HEK293 (cell line): ENCODE data around the gene PREX1.

Experiments used
- CTCF ChIA-PET: fragments of 350-600 bp; formaldehyde crosslinking; extraction: SDS; loops from one replicate; lab custom pipeline; 2021; ENCODE audit warnings: antibody characterized with exemption; lab: Yijun Ruan, JAX
- POLR2A ChIA-PET: fragments of 300-600 bp; formaldehyde crosslinking; extraction: SDS; loops from one replicate; lab custom pipeline; 2020; ENCODE audit warnings: antibody characterized with exemption, inconsistent platforms; lab: Yijun Ruan, JAX
- H3K27ac ChIP-seq: fragments of 200-500 bp; sonication (Bioruptor generic); 2 replicates; pipeline ENCODE4 v1.5.1; 2014; ENCODE audit warnings: low read depth, low read length, control low read depth, inconsistent platforms; ENCODE audit errors: extremely low read depth
- H3K36me3 ChIP-seq, 2 experiments: fragments of 200-500 bp in 1 of 2; sonication (Bioruptor generic) in 1 of 2; 1 replicate in 1 of 2; 2 replicates in 1 of 2; pipeline ENCODE4 v1.5.1; 2014 to 2017; ENCODE audit warnings: inconsistent platforms in 2 of 2, low read length in 2 of 2; ENCODE audit not compliant: control insufficient read depth in 2 of 2, insufficient read depth in 1 of 2
- H3K4me1 ChIP-seq: fragments of 200-500 bp; sonication (Bioruptor generic); 2 replicates; pipeline ENCODE4 v1.5.1; 2014; ENCODE audit warnings: mild to moderate bottlenecking, low read length, inconsistent platforms; ENCODE audit not compliant: control insufficient read depth, insufficient read depth
- H3K4me3 ChIP-seq: 2 replicates; pipeline ENCODE4 v1.5.1; 2011; ENCODE audit warnings: low read depth, mild to moderate bottlenecking, control low read depth, low read length, moderate library complexity
- H3K9me3 ChIP-seq: fragments of 200-500 bp; sonication (Bioruptor generic); 2 replicates; pipeline ENCODE4 v1.5.1; 2014; ENCODE audit warnings: low read depth, low read length, inconsistent platforms; ENCODE audit not compliant: control insufficient read depth, insufficient read depth
- BCL11B ChIP-seq: fragments of 450-650 bp; formaldehyde crosslinking; IDR thresholded peaks from 2 replicates; pipeline ENCODE4 v1.5.1; 2016; ENCODE audit warnings: low read depth, missing biosample characterization, missing genetic modification characterization
- FEZF1 ChIP-seq: fragments of 450-650 bp; formaldehyde crosslinking; IDR thresholded peaks from 2 replicates; pipeline ENCODE4 v1.5.1; 2016; ENCODE audit warnings: missing biosample characterization, missing genetic modification characterization
- OSR2 ChIP-seq: fragments of 450-650 bp; formaldehyde crosslinking; IDR thresholded peaks from 2 replicates; pipeline ENCODE4 v1.5.1; 2016; ENCODE audit warnings: missing biosample characterization, missing genetic modification characterization
- SCRT1 ChIP-seq: fragments of 450-650 bp; formaldehyde crosslinking; IDR thresholded peaks from 2 replicates; pipeline ENCODE4 v1.5.1; 2016; ENCODE audit warnings: missing biosample characterization, missing genetic modification characterization, borderline replicate concordance
- ZBTB17 ChIP-seq: fragments of 450-650 bp; formaldehyde crosslinking; IDR thresholded peaks from 2 replicates; pipeline ENCODE4 v1.5.1; 2016; ENCODE audit warnings: missing biosample characterization, missing genetic modification characterization
- ZBTB7A ChIP-seq: fragments of 450-650 bp; formaldehyde crosslinking; IDR thresholded peaks from 2 replicates; pipeline ENCODE4 v1.5.1; 2016; ENCODE audit warnings: low read depth, missing biosample characterization, missing genetic modification characterization
- ZFP3 ChIP-seq: fragments of 450-650 bp; formaldehyde crosslinking; IDR thresholded peaks from 2 replicates; pipeline ENCODE4 v1.5.1; 2016; ENCODE audit warnings: low read depth, missing biosample characterization, missing genetic modification characterization
- ZFP37 ChIP-seq: fragments of 450-650 bp; formaldehyde crosslinking; IDR thresholded peaks from 2 replicates; pipeline ENCODE4 v1.5.1; 2016; ENCODE audit warnings: missing biosample characterization, missing genetic modification characterization
- ZNF266 ChIP-seq: fragments of 450-650 bp; formaldehyde crosslinking; IDR thresholded peaks from 2 replicates; pipeline ENCODE4 v1.5.1; 2016; ENCODE audit warnings: missing biosample characterization, missing genetic modification characterization, low read depth
- ZNF274 ChIP-seq, 2 experiments: fragments of 200-500 bp in 1 of 2; fragments of 450-650 bp in 1 of 2; sonication (Bioruptor generic) in 1 of 2; formaldehyde crosslinking in 1 of 2; IDR thresholded peaks; 2 replicates each; pipeline versions ENCODE4 v1.5.1 to v1.6.1; 2014 to 2016; ENCODE audit warnings: borderline replicate concordance in 1 of 2, inconsistent platforms in 1 of 2, low read length in 1 of 2, missing biosample characterization in 1 of 2, missing genetic modification characterization in 1 of 2
- ZNF292 ChIP-seq: fragments of 450-650 bp; formaldehyde crosslinking; IDR thresholded peaks from 2 replicates; pipeline ENCODE4 v1.5.1; 2016; ENCODE audit warnings: low read depth, missing biosample characterization, missing genetic modification characterization, borderline replicate concordance
- ZNF335 ChIP-seq: fragments of 450-650 bp; formaldehyde crosslinking; conservative IDR thresholded peaks from 2 replicates; pipeline ENCODE4 v1.5.1; 2016; ENCODE audit warnings: missing biosample characterization, missing genetic modification characterization
- ZNF433 ChIP-seq: fragments of 450-650 bp; formaldehyde crosslinking; IDR thresholded peaks from 2 replicates; pipeline ENCODE4 v1.5.1; 2016; ENCODE audit warnings: missing biosample characterization, missing genetic modification characterization, low read depth
- ZNF473 ChIP-seq: fragments of 450-650 bp; formaldehyde crosslinking; IDR thresholded peaks from 2 replicates; pipeline ENCODE4 v1.5.1; 2017; ENCODE audit warnings: missing biosample characterization, missing genetic modification characterization
- ZNF514 ChIP-seq: fragments of 450-650 bp; formaldehyde crosslinking; IDR thresholded peaks from 2 replicates; pipeline ENCODE4 v1.5.1; 2016; ENCODE audit warnings: missing biosample characterization, missing genetic modification characterization
- ZNF548 ChIP-seq: fragments of 450-650 bp; formaldehyde crosslinking; IDR thresholded peaks from 2 replicates; pipeline ENCODE4 v1.5.1; 2016; ENCODE audit warnings: missing biosample characterization, missing genetic modification characterization
- ZNF560 ChIP-seq: fragments of 450-650 bp; formaldehyde crosslinking; IDR thresholded peaks from 2 replicates; pipeline ENCODE4 v1.5.1; 2017; ENCODE audit warnings: missing biosample characterization, missing genetic modification characterization, borderline replicate concordance
- ZNF600 ChIP-seq: fragments of 450-650 bp; formaldehyde crosslinking; IDR thresholded peaks from 2 replicates; pipeline ENCODE4 v1.5.1; 2016; ENCODE audit warnings: missing biosample characterization, missing genetic modification characterization
- ZNF626 ChIP-seq: fragments of 450-650 bp; sonication (Bioruptor Pico); formaldehyde crosslinking; IDR thresholded peaks from 2 replicates; pipeline ENCODE4 v1.5.1; 2018; ENCODE audit warnings: missing biosample characterization, missing genetic modification characterization, inconsistent platforms
- ZNF629 ChIP-seq: fragments of 450-650 bp; formaldehyde crosslinking; IDR thresholded peaks from 2 replicates; pipeline ENCODE4 v1.5.1; 2017; ENCODE audit warnings: missing biosample characterization, missing genetic modification characterization
- ZNF660 ChIP-seq: fragments of 450-650 bp; IDR thresholded peaks from 2 replicates; pipeline ENCODE4 v1.5.1; 2018; ENCODE audit warnings: missing biosample characterization, mild to moderate bottlenecking, missing genetic modification characterization
- ZNF664 ChIP-seq: fragments of 450-650 bp; formaldehyde crosslinking; IDR thresholded peaks from 2 replicates; pipeline ENCODE4 v1.5.1; 2016; ENCODE audit warnings: missing biosample characterization, missing genetic modification characterization
- TF ChIP-seq, protein P1 (sequence below): fragments of 450-650 bp; formaldehyde crosslinking; IDR thresholded peaks from 2 replicates; pipeline ENCODE4 v1.5.1; 2017; ENCODE audit warnings: missing biosample characterization, missing genetic modification characterization
- TF ChIP-seq, protein P2 (sequence below): fragments of 450-650 bp; formaldehyde crosslinking; IDR thresholded peaks from 2 replicates; pipeline ENCODE4 v1.5.1; 2016; ENCODE audit warnings: missing biosample characterization, missing genetic modification characterization

PREX1 gene

DNA sequence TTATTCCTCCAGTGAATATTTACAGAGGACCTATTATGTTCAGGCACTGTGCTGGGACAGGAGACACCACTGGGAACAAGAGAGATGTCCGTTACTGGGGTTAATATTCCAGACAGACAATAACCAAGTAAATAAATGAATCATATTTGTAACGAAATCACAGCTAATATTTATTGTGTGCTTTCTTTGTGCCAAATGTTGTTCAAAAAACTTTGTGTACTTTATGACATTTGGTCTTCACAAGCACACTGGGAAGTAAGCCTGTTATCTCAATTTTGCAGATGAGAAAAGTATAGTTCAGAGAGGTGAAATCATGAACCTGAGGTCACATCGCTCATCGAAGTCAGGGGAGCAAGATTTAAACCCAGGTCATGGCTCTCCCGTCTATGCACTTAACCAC is 36.5 kb upstream of the PREX1 start:
- CTCF ChIA-PET: no interaction called here
- H3K4me3 ChIP-seq: no peak overlapping the region
- no peak overlapping the region for H3K27ac ChIP-seq
- H3K4me1 ChIP-seq: no peaks in the 10 kb centered on the region
- TF ChIP-seq, protein P1, sequence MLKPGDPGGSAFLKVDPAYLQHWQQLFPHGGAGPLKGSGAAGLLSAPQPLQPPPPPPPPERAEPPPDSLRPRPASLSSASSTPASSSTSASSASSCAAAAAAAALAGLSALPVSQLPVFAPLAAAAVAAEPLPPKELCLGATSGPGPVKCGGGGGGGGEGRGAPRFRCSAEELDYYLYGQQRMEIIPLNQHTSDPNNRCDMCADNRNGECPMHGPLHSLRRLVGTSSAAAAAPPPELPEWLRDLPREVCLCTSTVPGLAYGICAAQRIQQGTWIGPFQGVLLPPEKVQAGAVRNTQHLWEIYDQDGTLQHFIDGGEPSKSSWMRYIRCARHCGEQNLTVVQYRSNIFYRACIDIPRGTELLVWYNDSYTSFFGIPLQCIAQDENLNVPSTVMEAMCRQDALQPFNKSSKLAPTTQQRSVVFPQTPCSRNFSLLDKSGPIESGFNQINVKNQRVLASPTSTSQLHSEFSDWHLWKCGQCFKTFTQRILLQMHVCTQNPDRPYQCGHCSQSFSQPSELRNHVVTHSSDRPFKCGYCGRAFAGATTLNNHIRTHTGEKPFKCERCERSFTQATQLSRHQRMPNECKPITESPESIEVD (tag by site-specific recombination): no peak
- no peak for TF ChIP-seq OSR2
- TF ChIP-seq ZNF266: no peak
- TF ChIP-seq ZFP3: no peak
- TF ChIP-seq ZNF514 (tag by site-specific recombination): no peak
- TF ChIP-seq ZNF335 (tag by site-specific recombination): no peak
- TF ChIP-seq ZBTB17 (tag by site-specific recombination): no peak
- TF ChIP-seq BCL11B (tag by site-specific recombination): no peak
- TF ChIP-seq ZFP37 (tag by site-specific recombination): no peak
- TF ChIP-seq SCRT1 (tag by site-specific recombination): no peak
- no peak for TF ChIP-seq ZNF629 (tag by site-specific recombination)
- no peak for TF ChIP-seq ZNF433
- TF ChIP-seq ZNF274 (IDR thresholded peaks at IDR 0.05; ENCODE audit: low read length): no peak
- TF ChIP-seq ZNF274 (tag by site-specific recombination; IDR thresholded peaks at IDR 0.05; ENCODE audit: borderline replicate concordance): no peak
- TF ChIP-seq ZNF548 (tag by site-specific recombination): no peak
- TF ChIP-seq ZNF660 (tag by site-specific recombination): no peak
- TF ChIP-seq ZNF600 (tag by site-specific recombination): no peak
- no peak for TF ChIP-seq ZNF473 (tag by site-specific recombination)
- TF ChIP-seq ZNF626: no peak
- H3K9me3 ChIP-seq: no peaks in the 10 kb centered on the region
- POLR2A ChIA-PET: no interaction called here
- H3K36me3 ChIP-seq: no peaks in the 10 kb centered on the region

DNA sequence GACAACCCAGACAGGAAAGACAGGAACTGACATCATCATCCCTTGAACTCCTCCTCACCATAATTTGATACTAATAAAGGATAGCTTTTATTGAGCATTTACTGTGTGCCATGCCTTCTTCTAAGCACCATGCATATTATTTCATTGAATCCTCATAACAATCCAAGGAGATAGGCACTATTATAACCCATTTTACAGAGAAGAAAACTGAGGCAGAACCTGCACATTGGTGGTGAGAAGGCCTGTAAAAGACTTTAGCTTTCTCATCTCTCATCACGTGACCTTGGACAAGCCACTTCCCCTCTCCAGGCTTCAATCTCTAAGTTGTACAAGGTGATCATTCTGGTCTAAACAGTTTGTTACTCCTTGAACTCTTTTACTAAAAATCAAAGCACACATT is 34.5 kb upstream of the PREX1 start:
- ChIA-PET POLR2A (no interaction called here), CTCF (interaction anchor here (0.5 to 1.2 kb wide), 3 partner anchors 43 to 111 kb away, joined by 3 read pairs; no protein-coding TSS in a partner anchor)
- no peak overlapping the region for H3K4me3 ChIP-seq
- TF ChIP-seq, protein P2, sequence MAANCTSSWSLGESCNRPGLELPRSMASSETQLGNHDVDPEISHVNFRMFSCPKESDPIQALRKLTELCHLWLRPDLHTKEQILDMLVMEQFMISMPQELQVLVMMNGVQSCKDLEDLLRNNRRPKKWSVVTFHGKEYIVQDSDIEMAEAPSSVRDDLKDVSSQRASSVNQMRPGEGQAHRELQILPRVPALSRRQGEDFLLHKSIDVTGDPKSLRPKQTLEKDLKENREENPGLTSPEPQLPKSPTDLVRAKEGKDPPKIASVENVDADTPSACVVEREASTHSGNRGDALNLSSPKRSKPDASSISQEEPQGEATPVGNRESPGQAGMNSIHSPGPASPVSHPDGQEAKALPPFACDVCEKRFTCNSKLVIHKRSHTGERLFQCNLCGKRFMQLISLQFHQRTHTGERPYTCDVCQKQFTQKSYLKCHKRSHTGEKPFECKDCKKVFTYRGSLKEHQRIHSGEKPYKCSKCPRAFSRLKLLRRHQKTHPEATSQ (tag by site-specific recombination): no peak
- no peak for TF ChIP-seq ZNF292 (tag by site-specific recombination)
- no peak for TF ChIP-seq ZNF560
- no peak for TF ChIP-seq FEZF1 (tag by site-specific recombination)
- TF ChIP-seq ZNF664 (tag by site-specific recombination): peak; percentile 78
- TF ChIP-seq ZBTB7A: no peak
- no peaks in the 10 kb centered on the region for H3K9me3 ChIP-seq
- no peak overlapping the region for H3K27ac ChIP-seq
- no peaks in the 10 kb centered on the region for H3K4me1 ChIP-seq
- H3K36me3 ChIP-seq: no peaks in the 10 kb centered on the region
